Stimulated activated CD4-positive, alpha-beta T cell treated with anti-CD3 and anti-CD28 coated beads, Interleukin-4, amount 100 ng/mL, for 1 hour (primary cell): ENCODE data around the gene SMIM8.
"Not testable (repeated sequence)": the region's sequence is repeated elsewhere in the genome, so short reads cannot be mapped to it uniquely, and the experiment has no call there.

Experiments
- DNase-seq: peaks from one replicate; pipeline ENCODE4 v3.0.0-alpha.2; 2020

The SMIM8 gene, protein sequence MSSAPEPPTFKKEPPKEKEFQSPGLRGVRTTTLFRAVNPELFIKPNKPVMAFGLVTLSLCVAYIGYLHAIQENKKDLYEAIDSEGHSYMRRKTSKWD

DNA sequence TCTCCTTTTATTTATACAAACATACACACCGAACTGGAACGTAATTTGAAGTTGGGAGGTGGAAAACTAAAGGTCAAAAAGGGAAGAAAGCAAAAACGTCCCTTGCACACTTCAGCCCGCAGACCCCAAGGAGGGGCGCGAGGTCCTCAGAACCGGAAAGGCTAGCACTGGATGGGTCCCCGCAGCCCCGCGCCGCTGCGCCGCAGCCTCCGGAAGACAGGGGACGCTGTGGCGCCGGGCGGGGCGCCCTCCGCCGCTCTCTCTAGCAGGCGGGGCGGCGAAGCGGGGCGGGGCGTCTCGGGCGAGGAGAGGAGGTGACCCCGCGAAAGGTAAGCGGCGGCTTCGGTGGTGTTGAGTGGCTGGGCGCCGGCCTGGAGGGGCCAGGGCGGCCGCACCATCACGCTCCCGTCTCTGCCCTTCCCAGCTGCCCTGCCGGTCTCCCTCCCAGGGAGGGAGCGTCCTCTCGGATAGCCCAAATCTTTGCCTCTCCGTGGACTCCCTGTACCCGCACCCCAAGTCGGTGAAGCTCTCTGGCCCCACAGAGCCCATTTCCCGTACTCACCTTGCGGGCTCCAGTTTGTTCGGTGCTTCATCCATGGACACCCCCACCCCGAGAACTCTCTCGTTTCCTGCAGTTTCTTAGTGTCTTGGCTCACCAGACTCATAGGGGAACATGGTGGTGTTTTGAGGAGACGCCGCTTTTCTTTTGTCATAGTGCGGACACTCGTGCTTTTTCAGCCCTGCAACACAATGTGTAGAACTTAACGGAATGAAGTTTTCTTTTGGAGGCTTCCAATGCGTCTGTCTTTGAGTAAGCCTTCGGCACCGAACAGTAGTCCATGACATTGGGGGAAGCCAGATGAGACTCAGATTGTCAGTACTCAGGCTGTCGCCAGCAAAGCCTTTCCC lies at the start of gene SMIM8:
Gene SMIM8 (plus strand): TSS at position 285 of the 909 bp plus-strand sequence. CDS start 14,444 bp downstream, outside the sequence.
- DNase-seq, result peak; percentile 90

DNA sequence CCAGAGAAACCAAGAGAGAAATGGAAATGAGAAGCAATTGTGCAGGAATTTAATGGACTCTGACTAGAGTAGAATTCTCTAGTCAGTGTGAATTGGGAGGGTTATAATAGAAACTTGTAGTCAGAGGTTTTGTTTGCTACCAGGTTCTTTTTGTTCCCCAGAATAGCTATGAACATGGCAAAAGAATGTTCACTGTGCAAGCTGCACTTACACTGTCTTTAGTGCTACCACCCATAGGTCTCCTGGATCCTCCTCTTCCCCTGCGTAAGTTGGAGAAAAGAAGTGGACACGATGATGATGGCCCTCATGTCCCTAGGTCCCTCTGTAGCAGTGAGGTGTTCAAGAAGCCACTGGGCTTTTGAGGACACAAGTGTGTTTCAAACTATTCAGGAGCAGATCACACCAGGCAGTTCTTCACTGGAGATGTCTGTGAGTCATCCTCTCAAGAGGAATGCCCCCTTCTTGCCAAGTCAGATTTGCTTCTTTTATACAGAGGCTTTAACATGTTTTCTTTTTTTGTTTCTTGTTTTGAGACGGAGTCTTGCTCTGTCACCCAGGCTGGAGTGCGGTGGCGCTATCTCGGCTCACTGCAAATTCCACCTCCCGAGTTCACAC lies 47.6 kb upstream of the SMIM8 start:
- no peak for DNase-seq

DNA sequence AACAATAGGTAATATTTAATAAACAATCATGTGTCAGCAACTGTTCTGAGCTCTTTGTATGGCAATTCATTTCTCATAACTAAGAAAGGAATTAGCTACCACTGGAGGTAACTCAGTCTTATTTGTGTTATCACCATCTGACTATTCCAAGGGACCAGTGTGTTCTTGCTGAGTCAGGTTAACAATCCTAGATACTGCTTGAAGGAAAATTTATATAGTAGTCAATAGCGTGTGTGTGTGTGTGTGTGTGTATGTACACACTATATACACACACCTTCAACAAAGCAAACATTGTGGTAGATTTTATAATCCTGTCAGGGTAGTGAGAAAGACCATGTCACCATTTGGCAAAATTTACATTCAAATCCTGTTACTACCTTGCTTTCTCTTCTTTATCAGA lies 45.8 kb upstream of the SMIM8 start:
- DNase-seq, result no peak

DNA sequence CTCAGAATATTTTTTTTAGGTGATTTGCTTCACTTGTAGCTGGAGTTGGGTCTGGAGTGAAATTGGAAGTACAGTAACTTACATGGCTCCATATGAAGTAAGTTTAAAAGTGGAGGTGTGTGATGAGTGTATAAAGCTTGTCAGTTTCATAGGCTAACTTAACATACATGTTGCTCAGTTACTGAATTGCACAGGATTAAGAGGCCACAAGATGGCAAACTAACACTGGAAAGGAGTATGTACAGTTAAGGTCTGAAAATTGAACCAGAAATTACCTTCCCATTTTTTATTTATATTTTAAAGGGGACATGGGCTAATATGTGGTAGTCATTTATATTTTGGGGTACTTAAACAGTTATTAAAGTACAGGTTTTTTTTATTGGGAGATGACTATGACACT lies 45.3 kb upstream of the SMIM8 start:
- no peak for DNase-seq

DNA sequence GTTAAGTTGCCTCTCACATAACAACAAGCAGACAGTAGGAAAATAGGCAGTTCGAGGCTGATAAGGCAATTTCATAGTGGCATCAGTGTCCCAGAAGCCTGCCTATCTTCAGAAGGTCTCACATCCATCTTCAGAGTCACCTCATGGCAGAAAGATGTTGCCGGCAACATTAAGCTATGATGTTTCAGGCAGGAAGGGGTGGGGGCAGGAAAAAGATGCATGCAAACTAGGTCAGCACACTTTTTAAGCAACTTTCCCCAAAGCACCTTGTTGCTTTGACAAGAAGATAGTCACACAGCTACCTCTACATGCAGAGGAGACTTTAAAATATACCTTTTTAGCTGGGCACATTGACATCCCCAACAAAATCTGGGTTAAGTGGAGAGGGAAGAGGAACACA lies 43.2 kb upstream of the SMIM8 start:
- no peak for DNase-seq

DNA sequence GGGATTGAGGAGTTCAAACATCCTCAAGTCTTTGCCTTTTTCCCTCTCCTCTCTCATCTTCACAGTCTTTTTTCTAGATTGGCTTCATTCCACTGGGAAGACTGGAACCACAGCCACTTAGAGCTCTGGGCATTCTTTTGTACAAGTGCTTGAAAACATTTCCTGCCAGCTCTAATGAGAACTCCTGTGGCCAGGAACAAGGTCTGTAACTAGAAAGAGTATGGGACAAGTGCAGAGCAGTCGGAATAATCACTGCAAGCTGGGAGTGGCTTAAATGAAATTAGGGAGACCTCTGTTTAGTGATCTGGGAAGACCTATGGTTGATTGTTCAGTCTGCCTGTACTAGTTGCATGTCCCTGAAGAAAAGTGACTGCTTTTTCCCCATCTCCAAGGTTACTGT lies 41.0 kb upstream of the SMIM8 start:
- DNase-seq, result no peak

DNA sequence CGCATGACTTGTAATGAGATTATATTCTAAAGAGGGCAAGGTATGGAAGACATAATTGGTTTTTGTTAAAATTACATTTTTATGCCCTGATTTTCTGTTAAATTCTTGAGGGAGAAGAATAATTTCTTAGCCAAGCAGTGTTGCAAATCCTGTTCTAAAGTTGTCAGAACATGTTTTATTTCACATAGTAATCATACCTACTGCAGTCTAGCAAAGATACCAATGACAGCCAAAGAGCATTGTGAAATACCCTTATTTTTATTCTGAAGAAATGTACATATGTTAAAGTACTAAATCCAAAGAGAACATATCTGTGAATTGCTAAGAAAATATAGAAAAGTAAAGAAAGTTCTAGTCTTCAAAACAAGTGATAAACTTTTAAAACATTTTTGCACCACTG lies 39.6 kb upstream of the SMIM8 start:
- DNase-seq, result no peak

DNA sequence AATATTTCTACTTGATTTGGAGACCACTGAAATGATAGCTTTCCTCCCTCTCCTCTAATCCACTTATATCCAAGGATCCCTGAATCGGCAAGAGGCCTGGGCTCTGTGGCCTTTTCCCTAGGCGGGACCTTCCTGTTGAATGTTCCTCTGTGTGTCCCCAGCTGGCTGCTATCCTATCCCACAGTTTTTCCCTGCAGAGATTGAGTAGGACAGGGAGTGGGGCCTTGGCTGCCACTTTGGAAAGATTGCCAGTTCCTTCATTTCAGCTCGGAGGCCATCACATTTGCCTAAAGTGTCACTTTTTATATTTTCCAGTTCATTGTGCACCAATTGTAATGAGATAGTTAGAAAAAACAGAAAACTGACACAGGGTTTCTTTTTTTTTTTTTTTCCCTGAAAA lies 38.9 kb upstream of the SMIM8 start:
- DNase-seq, result no peak

DNA sequence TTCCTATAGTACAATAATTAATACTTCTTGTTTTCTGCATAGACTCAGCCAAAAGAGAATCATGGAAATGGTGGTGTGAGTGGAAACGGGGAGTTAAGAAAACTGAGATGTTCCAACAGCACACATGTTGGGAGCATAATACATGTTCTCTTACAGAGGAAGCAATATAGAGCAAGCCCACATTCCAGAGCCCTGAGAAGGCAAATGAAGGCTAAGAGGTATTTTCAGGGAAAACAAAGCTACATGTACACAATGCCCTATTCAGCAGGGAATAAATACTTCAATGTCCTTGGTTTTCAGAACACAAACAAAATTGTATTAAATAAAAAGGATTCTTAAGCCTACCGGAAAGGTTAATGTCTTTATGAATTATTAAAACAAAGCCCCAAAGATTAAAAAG lies 35.1 kb upstream of the SMIM8 start:
- no peak for DNase-seq

DNA sequence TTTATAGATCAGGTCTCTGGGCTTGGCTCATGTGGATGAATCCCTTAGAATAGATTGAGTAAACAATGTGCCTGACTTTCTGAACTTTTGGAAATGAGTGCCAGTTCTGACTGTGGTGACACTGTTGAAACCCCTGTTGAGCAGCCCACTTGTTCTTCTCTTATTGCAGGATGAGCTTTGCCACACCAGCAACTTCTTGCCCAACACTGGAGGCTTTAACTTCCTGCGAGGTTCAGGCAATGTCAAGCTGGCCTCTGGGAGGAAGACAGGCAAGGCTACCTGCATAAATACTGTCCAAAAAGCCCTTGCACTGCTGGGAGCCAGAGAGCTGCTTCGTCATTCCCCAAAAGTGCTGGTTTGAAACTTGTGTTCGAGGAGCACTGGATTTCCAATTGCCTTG lies 32.8 kb upstream of the SMIM8 start:
- DNase-seq, result no peak

DNA sequence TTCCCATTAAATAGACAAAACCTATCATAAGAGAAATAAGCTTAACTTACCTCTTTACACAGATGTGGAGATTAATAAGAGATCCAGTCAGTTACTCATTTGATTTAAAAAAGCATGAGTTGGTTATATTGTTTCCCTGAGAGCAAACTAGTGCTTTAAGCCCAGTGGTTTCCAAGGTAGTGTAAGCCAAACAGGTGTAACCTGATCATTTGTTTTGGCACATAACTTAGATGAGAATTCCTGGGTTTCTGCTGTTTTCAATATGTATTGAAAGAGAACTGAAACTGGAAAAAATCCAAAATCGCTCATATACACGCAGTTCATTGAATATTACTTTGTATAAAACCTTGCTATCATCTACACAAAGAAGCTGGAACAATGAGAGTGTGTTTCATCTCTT lies 30.5 kb upstream of the SMIM8 start:
- no peak for DNase-seq

DNA sequence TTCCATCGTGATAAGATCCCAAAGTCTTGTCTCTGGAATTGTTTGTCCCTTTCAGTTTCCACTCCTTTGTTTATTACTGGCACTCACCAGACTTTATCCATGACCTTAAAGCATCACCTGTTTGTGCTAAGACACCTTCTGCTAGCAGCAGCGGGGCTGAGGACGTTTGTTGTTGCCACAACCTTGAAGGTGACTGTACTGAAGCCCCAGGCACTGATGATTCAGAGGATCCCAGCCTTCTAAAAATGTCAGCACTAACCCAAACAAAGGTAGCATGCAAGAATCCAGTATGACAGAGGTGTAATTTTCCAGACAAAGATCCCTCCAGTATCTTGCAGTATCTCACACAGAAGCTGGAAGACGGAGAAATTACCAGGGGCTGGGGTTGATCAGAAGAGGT lies 28.9 kb upstream of the SMIM8 start:
- no peak for DNase-seq

DNA sequence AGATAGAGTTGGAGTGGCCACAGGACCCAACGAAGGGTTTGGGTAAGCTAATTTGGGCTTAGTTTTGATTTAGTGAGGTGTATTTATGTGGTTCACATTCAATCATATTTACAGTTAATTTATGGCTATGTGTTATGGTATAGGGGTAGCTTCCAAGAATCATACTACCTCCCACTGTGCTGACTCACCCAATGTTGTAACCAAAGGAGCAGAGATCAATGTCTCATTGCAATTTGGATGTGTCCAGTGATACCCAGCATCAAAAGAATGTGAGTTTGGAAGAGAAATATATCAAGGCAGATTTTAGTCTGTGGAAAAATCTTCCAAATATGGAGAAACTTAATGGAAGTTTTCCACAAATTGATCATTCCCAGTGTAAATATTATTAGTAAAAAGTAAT lies 25.3 kb upstream of the SMIM8 start:
- no peak for DNase-seq

DNA sequence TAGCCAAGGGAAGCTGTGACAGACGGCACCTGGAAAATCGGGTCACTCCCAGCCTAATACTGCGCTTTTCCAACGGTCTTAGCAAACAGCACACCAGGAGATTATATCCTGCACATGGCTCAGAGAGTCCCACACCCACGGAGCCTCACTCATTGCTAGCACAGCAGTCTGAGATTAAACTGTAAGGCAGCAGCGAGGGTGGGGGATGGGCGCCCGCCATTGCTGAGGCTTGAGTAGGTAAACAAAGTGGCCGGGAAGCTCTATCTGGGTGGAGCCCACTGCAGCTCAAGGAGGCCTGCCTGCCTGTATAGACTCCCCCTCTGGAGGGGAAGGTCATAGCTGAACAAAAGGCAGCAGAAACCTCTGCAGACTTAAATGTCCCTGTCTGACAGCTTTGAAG lies 21.1 kb upstream of the SMIM8 start:
- not testable (repeated sequence) for DNase-seq

DNA sequence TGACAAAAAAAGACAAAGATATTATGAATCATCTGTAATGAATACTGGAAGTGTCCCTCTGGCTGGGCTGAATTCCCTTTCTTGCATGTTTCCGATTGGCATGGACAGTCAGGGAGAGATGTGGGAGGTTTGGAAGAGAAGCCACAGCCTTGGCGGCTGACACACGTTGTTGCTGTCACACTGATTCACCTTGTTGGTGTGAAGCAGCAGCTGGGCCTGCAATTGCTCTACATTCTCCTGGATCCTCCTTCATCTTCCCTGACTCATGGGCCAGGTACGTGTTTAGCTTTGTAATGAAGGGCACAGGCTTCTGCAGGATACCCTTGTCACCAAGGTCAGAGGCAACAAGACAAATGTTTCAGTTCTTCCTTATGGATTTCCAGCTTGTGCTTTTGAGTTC lies 13.4 kb upstream of the SMIM8 start:
- DNase-seq, result no peak

DNA sequence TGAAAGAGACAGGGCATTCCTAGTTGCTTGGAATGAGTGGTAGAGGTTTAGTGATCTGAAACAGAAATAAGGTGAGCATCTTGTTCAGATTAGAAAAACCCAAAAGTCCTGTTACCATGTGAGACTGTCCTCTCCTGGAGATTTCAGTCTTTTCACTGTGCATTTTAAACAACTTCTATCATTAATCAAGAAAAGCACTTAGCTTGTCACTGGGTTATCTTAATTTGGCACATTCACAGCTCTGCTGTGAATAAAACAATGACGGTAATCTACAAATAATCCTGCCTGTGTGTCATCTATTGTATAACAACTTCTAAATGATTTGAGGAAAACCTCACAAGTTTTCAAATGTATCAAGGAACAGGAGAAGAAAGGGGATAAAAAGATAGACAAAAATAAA lies 9.5 kb upstream of the SMIM8 start:
- no peak for DNase-seq

DNA sequence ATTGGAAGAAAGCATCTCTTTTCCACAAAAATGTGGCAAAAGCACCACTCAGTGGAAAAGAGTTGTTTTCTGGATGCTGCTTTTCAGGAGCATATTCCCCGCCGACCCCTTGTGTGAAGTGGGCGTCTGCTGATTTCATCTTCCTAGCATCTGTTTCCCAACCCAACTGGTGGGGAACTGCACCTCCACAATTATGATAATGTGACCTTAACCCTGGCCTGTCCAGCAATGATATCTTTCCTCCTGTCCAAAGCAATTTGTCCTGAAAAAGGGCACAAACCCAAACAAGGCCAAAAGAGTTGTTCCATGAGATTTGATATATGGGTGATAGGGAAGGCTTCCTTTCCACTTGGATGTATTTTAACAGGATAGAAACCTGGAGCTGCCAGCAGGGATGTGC lies 7.3 kb upstream of the SMIM8 start:
- DNase-seq, result no peak

DNA sequence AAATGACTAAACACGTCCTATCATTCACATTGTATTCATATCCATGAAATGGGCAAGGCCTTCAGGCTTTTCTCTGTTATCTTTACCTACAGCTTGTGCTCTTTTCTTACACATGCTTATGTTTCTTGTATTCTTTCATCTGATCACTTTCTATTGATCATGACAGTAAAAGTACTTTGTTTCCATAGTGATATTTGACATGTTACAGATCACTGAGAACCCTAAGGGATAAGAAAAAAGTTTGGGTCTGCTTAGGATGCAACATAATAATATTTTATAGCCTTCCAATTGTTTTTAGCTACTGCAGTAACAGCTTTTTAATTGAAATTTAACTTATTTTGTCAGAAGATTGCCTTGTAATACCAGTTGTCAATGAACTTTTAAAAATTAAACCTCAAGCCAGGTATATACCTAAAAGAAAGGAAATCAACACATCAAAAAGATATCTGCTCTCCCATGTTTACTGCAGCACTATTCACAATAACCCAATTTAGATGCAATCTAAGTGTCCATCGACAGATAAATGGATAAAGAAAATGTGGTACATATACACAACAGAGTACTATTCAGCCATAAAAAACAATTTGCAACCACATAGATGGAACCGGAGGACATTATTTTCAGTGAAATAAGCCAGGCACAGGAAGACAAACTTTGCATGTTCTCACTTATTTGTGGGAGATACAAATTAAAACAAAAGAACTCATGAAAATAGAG lies 3.0 kb upstream of the SMIM8 start:
- DNase-seq, result no peak

DNA sequence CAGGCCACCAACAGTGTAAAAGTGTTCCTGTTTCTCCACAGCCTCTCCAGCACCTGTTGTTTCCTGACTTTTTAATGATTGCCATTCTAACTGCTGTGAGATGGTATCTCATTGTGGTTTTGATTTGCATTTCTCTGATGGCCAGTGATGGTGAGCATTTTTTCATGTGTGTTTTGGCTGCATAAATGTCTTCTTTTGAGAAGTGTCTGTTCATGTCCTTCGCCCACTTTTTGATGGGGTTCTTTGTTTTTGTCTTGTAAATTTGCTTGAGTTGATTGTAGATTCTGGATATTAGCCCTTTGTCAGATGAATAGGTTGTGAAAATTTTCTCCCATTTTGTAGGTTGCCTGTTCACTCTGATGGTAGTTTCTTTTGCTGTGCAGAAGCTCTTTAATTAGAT lies 1.5 kb downstream of the SMIM8 start:
- not testable (repeated sequence) for DNase-seq

DNA sequence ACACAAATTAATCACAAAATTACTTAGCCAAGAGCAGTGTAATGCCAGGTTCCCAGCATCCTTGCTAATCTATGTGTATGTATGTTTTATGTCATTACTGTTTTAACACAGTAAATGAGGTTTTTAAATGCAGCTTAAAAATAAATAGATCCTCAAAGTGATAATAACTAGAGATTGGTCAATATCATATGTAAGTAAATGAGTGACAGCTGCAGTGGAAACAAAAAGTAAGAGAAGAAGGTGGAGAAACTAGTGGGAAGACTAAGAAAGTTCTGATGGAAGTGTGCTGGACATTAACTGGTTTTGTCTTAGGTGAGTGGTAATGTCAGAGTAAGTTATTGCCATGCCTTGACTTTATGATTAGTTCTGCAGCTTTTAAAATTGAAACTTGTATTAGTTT lies 8.6 kb downstream of the SMIM8 start:
- DNase-seq, result no peak

DNA sequence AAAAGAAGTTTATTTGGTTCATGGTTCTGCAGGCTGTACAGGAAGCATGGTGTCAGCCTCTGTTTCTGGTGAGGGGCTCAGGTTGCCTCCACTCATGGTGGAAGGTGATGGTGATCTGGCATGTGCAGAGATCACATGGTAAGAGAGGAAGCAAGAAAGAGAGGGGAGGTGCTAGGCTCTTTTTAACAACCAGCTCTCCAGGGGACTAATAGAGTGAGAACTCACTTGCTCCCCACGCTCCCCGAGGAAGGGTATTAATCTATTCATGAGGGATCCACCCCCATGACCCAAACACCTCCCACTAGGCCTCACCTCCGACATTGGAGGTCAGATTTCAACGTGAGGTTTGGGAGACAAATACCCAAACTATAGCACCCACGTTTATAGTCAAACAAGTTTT lies 10.6 kb downstream of the SMIM8 start:
- DNase-seq, result no peak

DNA sequence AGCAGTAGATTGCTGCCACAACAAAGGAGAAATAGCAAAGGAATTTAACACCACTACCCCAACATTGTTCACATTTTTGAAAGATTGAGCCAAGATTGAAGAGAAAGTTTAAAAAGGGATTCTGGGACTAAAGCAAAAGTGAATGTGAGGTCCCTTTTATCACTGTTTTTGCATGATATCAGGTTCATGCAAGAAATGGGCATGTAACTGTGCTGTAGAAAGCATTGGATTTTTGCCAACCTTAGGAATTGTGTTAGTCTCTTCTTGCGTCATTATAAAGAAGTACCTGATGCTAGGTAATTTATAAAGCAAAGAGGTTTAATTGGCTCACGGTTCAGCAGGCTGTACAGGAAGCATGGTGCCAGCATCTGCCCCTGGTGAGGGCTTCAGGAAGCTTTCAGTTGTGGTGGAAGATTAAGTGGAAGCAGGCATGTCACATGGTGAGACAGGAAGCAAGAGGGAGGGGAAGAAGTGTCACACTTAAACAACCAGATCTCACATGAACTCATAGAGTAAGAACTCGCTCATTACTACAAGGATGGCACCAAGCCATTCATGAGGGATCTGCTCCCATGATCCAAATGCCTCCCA lies 11.3 kb downstream of the SMIM8 start:
- DNase-seq, result no peak

DNA sequence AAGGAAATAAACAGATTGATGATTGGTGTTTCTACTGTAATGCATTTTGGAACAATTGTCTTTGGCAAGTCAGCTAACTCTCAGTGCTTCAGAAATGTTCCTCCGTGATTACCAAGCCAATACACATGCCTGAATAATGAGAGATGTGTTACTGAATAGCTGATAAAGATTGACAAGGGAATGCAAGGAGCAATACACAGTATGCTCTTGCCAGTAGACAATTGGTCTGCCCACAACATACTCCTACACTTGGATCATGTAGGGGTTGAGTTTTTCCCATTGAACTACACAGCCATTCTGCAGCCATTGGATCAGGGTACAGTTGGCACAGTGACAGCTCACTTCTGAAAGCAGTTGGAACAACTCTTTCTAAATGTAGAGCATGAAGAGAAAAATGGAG lies 12.3 kb downstream of the SMIM8 start:
- DNase-seq, result no peak
